ENCODE measurements around the gene L3MBTL2. TPM values are rescaled to one million over a fixed set of nuclear protein-coding genes. Genes with fewer than 3 reads are reported as not detected.

L3MBTL2 gene
- total RNA-seq, 1 experiment from 2014 or later, result 33.6 TPM

- Histone ChIP-seq H3K27me3 (ENCODE audit: insufficient read depth, low read length) (no peaks in the 10 kb centered on the region), H3K79me1 (ENCODE audit: insufficient read depth, low read depth, low read length, poor library complexity, severe bottlenecking) (no peaks in the 10 kb centered on the region), H2BK120ac (ENCODE audit: low read depth, low read length, poor library complexity, severe bottlenecking) (no peak overlapping the region), H4K5ac (ENCODE audit: insufficient read length, low read depth, low read length) (no peak overlapping the region), H3K4me1 (ENCODE audit: insufficient read depth, low read length) (no peaks in the 10 kb centered on the region), H3K14ac (ENCODE audit: insufficient read depth, low read length) (no peak overlapping the region), H3K27ac (ENCODE audit: insufficient read length, low read depth, low read length) (no peak overlapping the region), H3K79me2 (ENCODE audit: insufficient read depth, low read length) (no peaks in the 10 kb centered on the region), H2BK5ac (ENCODE audit: insufficient read length, low read length) (no peak overlapping the region), H2AFZ (ENCODE audit: low read length) (no peak overlapping the region), H3K9me3 (ENCODE audit: control insufficient read depth, low read depth, low read length) (no peaks in the 10 kb centered on the region), H2BK20ac (ENCODE audit: low read depth, low read length, poor library complexity, severe bottlenecking) (no peak overlapping the region), H3K9ac (ENCODE audit: extremely low read depth, insufficient read length, low read length) (no peak overlapping the region), H3K56ac (ENCODE audit: insufficient read length, low read depth, low read length) (no peak overlapping the region), H4K8ac (replicated peaks; ENCODE audit: insufficient read length, low read depth, low read length) (no peak overlapping the region), H3K23me2 (ENCODE audit: insufficient read length, low read depth, low read length, poor library complexity, severe bottlenecking) (no peaks in the 10 kb centered on the region), H2BK15ac (ENCODE audit: low read depth, low read length) (no peak overlapping the region), H3K18ac (ENCODE audit: insufficient read length, low read depth, low read length) (no peak overlapping the region), H3T11ph (ENCODE audit: low read length) (no peak overlapping the region), H2AK5ac (ENCODE audit: insufficient read length, low read length) (no peak overlapping the region), H3K4me2 (ENCODE audit: insufficient read depth, insufficient read length, low read length) (no peak overlapping the region), H2BK12ac (ENCODE audit: insufficient read length, low read depth, low read length) (no peak overlapping the region), H3K23ac (ENCODE audit: insufficient read length, low read depth, low read length) (no peak overlapping the region), H3K4ac (ENCODE audit: low read depth, low read length) (no peak overlapping the region), H4K20me1 (ENCODE audit: control insufficient read depth, insufficient read depth, insufficient read length) (no peaks in the 10 kb centered on the region), H4K91ac (ENCODE audit: insufficient read length, low read depth, low read length) (no peak overlapping the region)
- H3K4me3 Mint-ChIP-seq, result no peak overlapping the region
- TF ChIP-seq, protein P1, sequence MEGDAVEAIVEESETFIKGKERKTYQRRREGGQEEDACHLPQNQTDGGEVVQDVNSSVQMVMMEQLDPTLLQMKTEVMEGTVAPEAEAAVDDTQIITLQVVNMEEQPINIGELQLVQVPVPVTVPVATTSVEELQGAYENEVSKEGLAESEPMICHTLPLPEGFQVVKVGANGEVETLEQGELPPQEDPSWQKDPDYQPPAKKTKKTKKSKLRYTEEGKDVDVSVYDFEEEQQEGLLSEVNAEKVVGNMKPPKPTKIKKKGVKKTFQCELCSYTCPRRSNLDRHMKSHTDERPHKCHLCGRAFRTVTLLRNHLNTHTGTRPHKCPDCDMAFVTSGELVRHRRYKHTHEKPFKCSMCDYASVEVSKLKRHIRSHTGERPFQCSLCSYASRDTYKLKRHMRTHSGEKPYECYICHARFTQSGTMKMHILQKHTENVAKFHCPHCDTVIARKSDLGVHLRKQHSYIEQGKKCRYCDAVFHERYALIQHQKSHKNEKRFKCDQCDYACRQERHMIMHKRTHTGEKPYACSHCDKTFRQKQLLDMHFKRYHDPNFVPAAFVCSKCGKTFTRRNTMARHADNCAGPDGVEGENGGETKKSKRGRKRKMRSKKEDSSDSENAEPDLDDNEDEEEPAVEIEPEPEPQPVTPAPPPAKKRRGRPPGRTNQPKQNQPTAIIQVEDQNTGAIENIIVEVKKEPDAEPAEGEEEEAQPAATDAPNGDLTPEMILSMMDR (conservative IDR thresholded peaks at IDR 0.05), result 0 out of 3 replicates have a peak, but pooled peaks have one; percentile 15
- WGBS (ENCODE audit: extremely low coverage, insufficient read length, low lambda C conversion rate), result no CpG with 5 or more reads among the region's 16 CpGs
- H3K36me3 Mint-ChIP-seq (ENCODE audit: insufficient read depth in 1 of 3, low read depth in 3 of 3), result peaks cover 52 to 87% (median 84%) of the 10 kb centered on the region in 3 experiments; a peak in 6 of 7 replicates
- no peaks in the 10 kb centered on the region for H3K4me1 Mint-ChIP-seq
- no peaks in the 10 kb centered on the region; the same call in none of the 2 replicates for H3K27me3 Mint-ChIP-seq (ENCODE audit: low read depth)
- H3K9me3 Mint-ChIP-seq, result no peaks in the 10 kb centered on the region
- H3K27ac Mint-ChIP-seq, result no peak overlapping the region
- DNase-seq, result no peak
Observed at GRCh38 chr22:41267958-41268357, 62.8 kb downstream of the L3MBTL2 start.
